ENCODE data around the gene EDARADD. TPM values are rescaled to one million over a fixed set of nuclear protein-coding genes. Genes with fewer than 3 reads are reported as not detected.

Gene EDARADD
- total RNA-seq, 1 donor from 2014 or later: 17.0 TPM

DNA sequence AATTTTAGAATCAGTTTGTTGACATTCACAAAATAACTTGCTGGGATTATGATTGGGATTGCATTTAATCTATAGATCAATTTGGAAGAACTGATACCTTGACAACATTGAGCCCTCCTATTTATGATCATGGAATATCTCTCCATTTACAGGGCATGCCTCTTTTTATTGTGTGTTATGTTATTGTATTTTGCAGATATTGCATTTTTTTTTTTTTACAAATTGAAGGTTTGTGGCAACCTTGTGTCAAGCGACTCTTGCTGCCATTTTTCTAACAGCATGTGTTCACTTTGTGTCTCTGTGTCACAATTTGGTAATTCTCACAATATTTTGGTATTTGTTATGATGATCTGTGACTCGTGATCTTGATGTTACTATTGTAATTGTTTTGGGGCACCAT lies 46.3 kb downstream of the EDARADD start:
- Mint-ChIP-seq H3K27me3 (ENCODE audit: low read depth) (no peaks in the 10 kb centered on the region), H3K27ac (no peak overlapping the region), H3K36me3 (peaks cover 59% of the 10 kb centered on the region), H3K4me3 (no peak overlapping the region), H3K4me1 (peaks cover 3% of the 10 kb centered on the region), H3K9me3 (peaks cover 38% of the 10 kb centered on the region)
- DNase-seq (ENCODE audit: low spot score in 2 of 2, unreplicated experiment in 2 of 2): no peak
- TF ChIP-seq, protein P1, sequence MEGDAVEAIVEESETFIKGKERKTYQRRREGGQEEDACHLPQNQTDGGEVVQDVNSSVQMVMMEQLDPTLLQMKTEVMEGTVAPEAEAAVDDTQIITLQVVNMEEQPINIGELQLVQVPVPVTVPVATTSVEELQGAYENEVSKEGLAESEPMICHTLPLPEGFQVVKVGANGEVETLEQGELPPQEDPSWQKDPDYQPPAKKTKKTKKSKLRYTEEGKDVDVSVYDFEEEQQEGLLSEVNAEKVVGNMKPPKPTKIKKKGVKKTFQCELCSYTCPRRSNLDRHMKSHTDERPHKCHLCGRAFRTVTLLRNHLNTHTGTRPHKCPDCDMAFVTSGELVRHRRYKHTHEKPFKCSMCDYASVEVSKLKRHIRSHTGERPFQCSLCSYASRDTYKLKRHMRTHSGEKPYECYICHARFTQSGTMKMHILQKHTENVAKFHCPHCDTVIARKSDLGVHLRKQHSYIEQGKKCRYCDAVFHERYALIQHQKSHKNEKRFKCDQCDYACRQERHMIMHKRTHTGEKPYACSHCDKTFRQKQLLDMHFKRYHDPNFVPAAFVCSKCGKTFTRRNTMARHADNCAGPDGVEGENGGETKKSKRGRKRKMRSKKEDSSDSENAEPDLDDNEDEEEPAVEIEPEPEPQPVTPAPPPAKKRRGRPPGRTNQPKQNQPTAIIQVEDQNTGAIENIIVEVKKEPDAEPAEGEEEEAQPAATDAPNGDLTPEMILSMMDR (IDR thresholded peaks at IDR 0.05; ENCODE audit: unreplicated experiment): no peak

DNA sequence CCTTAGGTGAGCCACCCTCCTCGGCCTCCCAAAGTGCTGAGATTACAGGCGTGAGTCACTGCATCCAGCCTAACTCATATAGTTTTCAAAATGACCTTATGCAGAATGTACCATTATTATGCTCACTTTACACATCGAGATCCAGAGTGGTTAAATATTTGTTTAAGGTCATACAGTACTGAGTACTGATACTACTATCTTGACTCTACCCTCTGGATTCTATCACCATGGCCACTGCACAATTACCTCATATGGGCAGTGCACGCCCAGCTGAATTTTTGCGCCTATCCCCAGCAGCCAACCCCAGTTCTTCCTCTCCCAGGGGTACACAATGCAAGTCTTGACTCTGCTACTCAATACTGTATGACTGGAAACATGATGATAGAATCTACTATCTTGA lies 56.7 kb downstream of the EDARADD start:
- no peaks in the 10 kb centered on the region for H3K27me3 Mint-ChIP-seq (ENCODE audit: low read depth)
- no peak for DNase-seq (ENCODE audit: low spot score in 2 of 2, unreplicated experiment in 2 of 2)

DNA sequence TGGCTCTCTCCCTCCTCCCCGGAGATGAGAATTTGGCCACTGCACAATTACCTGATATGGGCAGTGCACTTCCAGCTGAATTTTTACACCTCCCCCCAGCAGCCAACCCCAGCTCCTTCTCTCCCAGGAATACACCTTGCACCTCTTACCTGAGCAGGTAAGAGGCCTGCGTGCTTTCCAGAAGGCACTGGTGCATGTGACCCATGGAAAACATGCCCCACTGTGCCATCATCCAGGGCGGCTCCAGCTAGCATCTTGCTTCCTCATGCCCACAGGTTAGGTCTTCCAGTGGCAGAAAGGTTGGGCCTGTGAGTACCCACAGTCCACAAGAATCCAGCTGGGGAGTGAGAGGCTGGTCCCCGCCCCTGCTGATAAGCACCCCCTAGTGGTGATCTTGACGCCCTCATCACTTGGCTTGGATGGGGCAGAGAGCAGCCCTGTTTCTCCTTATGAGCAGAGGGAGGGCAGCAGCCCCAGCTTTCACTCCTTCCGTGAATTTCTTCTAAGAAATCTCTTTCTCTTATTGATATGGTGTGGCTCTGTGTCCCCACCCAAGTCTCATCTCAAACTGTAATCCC lies 57.8 kb downstream of the EDARADD start:
- no peak overlapping the region for H3K4me3 Mint-ChIP-seq
- no peak overlapping the region for H3K27ac Mint-ChIP-seq
- H3K9me3 Mint-ChIP-seq: peaks cover 2% of the 10 kb centered on the region
- no peaks in the 10 kb centered on the region for H3K27me3 Mint-ChIP-seq (ENCODE audit: low read depth)
- DNase-seq (ENCODE audit: low spot score in 2 of 2, unreplicated experiment in 2 of 2): no peak
- TF ChIP-seq, protein P1 (IDR thresholded peaks at IDR 0.05; ENCODE audit: unreplicated experiment): no peak
- peaks cover 13% of the 10 kb centered on the region for H3K4me1 Mint-ChIP-seq
- H3K36me3 Mint-ChIP-seq: peaks cover 25% of the 10 kb centered on the region

More for the DNA sequence above, 56.7 kb downstream of the EDARADD start:
- no peak overlapping the region for H3K4me3 Mint-ChIP-seq
- H3K36me3 Mint-ChIP-seq: peaks cover 25% of the 10 kb centered on the region
- TF ChIP-seq, protein P1 (IDR thresholded peaks at IDR 0.05; ENCODE audit: unreplicated experiment): no peak
- peaks cover 6% of the 10 kb centered on the region for H3K9me3 Mint-ChIP-seq
- H3K4me1 Mint-ChIP-seq: peaks cover 5% of the 10 kb centered on the region
- no peak overlapping the region for H3K27ac Mint-ChIP-seq

DNA sequence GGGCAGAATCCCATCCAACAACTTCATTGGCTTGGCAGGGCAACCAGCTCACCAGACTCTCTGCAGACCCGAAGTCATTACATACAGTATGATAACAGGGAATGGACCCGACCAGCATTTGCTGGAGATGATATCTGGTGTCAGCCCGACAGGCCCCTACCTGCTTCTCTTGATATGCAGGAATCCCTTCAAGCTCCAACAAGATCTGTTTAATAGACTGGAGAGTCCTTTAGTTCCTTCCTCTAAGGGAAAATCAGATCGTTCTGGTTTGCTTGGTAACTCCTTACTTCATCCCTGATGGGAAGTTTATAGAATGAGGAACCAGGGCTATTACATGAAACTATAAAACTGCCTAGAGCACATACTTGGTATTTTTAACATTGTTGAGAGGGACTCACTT lies 61.2 kb downstream of the EDARADD start:
- peak overlapping the region; percentile 51 for H3K27ac Mint-ChIP-seq
- no peak for DNase-seq (ENCODE audit: low spot score in 2 of 2, unreplicated experiment in 2 of 2)
- TF ChIP-seq, protein P1 (IDR thresholded peaks at IDR 0.05; ENCODE audit: unreplicated experiment): no peak
- no peak overlapping the region for H3K4me3 Mint-ChIP-seq
- peaks cover 28% of the 10 kb centered on the region for H3K36me3 Mint-ChIP-seq
- no peaks in the 10 kb centered on the region for H3K27me3 Mint-ChIP-seq (ENCODE audit: low read depth)
- peaks cover 2% of the 10 kb centered on the region for H3K9me3 Mint-ChIP-seq
- H3K4me1 Mint-ChIP-seq: peaks cover 26% of the 10 kb centered on the region

DNA sequence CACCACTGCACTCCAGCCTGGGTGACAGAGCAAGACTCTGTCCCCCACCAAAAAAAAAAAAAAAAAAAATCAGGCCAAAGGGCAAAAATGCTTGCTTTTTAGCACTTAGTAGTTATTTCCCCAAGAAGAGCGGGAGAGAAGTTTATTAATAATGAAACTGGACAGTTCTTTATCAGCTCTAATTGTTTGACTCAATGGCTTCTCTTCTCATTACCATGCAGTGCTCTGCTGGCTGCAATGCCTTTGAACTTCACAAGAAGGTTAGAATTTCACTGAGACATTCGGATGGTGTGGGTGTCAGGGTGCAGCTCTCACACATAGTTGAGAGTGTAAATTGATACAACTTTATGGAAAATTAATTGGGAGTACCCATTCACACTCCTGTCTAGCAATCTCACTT lies 63.7 kb downstream of the EDARADD start:
- Mint-ChIP-seq H3K27ac (no peak overlapping the region), H3K27me3 (ENCODE audit: low read depth) (no peaks in the 10 kb centered on the region), H3K36me3 (peaks cover 17% of the 10 kb centered on the region), H3K9me3 (peaks cover 2% of the 10 kb centered on the region), H3K4me3 (no peak overlapping the region), H3K4me1 (peaks cover 26% of the 10 kb centered on the region)
- TF ChIP-seq, protein P1 (IDR thresholded peaks at IDR 0.05; ENCODE audit: unreplicated experiment): no peak
- no peak for DNase-seq (ENCODE audit: low spot score in 2 of 2, unreplicated experiment in 2 of 2)

DNA sequence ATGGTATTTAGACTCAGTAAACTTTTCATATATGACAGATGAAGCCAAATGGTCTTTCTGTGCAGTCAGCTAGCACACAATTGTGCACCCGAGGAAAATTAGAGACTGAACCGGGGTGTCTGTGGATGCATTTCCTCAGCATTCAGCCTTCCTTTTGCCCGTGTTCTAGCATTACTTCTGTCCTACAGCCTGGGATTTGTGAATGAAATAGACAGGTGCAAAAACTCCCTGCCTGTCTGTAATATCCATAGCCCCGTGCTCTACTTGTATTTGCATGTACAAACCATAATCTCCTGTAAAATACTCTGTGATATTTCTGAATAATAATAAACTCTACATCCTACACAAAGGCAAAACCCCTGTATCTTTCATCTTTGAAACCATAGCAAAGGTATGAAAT lies 64.9 kb downstream of the EDARADD start:
- H3K36me3 Mint-ChIP-seq: peaks cover 14% of the 10 kb centered on the region
- H3K9me3 Mint-ChIP-seq: peaks cover 2% of the 10 kb centered on the region
- DNase-seq (ENCODE audit: low spot score in 2 of 2, unreplicated experiment in 2 of 2): no peak
- TF ChIP-seq, protein P1 (IDR thresholded peaks at IDR 0.05; ENCODE audit: unreplicated experiment): no peak
- no peaks in the 10 kb centered on the region for H3K27me3 Mint-ChIP-seq (ENCODE audit: low read depth)
- H3K4me1 Mint-ChIP-seq: peaks cover 26% of the 10 kb centered on the region
- no peak overlapping the region for H3K4me3 Mint-ChIP-seq
- peak overlapping the region; percentile 14 for H3K27ac Mint-ChIP-seq
